K562 (cell line): Measurements from ENCODE around the gene BNIP3. TPM values are rescaled to one million over a fixed set of nuclear protein-coding genes. Genes with fewer than 3 reads are reported as not detected.

Experiments used
- KDM2B ChIP-seq: fragments of 250-450 bp; sonication (Bioruptor Pico); IDR thresholded peaks from 2 replicates; pipeline ENCODE4 v1.8.0; 2021; ENCODE audit warnings: mild to moderate bottlenecking, moderate library complexity
- SIRT6 ChIP-seq: IDR thresholded peaks from one replicate; pipeline ENCODE4 v1.6.1; 2012; ENCODE audit warnings: low read depth, mild to moderate bottlenecking, control low read depth, inconsistent platforms, low read length, moderate library complexity
- TBL1XR1 ChIP-seq, 2 experiments: IDR thresholded peaks; 2 replicates each; pipeline ENCODE4 v1.6.1; 2012; ENCODE audit warnings: improper control_type of control experiment in 2 of 2, low read length in 2 of 2, mild to moderate bottlenecking in 1 of 2
- TRIM24 ChIP-seq, 2 experiments: fragments of 450-650 bp; IDR thresholded peaks; 2 replicates each; pipeline ENCODE4 v1.6.1; 2016
- polyA plus RNA-seq, 8 experiments: library from polyadenylated mRNA; depleted of rRNA in 4 of 8; stranded (reverse) in 5 of 8; unstranded in 3 of 8; fragments of >200 nt; fragmentation: Nextera tagmentation in 2 of 8; fragmentation: Illumina TruSeq in 1 of 8; extraction: Ambion mirVana in 2 of 8; extraction: Trizol in 1 of 8; gene quantifications; 2 replicates each; pipeline versions ENCODE4 v1.2.1 to v1.2.3, GENCODE V29; 2011 to 2014; ENCODE audit warnings: inconsistent platforms in 1 of 8, missing spikeins in 1 of 8
- total RNA-seq, 7 experiments: library from RNA; depleted of rRNA in 6 of 7; stranded (reverse); fragments of >200 nt in 6 of 7; fragmentation: Illumina TruSeq in 2 of 7; extraction: Trizol in 2 of 7; gene quantifications; 2 replicates each; pipeline versions ENCODE4 v1.2.1 to v1.2.3, GENCODE V29; 2011 to 2021; ENCODE audit warnings: low replicate concordance in 1 of 7
- TF ChIP-seq, protein P1 (sequence below), 2 experiments: fragments of 450-650 bp; formaldehyde crosslinking in 1 of 2; IDR thresholded peaks; 2 replicates each; pipeline versions ENCODE4 v1.4.0 to v1.6.1; 2014 to 2020; ENCODE audit warnings: mild to moderate bottlenecking in 2 of 2, borderline replicate concordance in 1 of 2, low read depth in 1 of 2
- TF ChIP-seq, protein P2 (sequence below): sonication (generic); formaldehyde crosslinking; IDR thresholded peaks from 2 replicates; pipeline ENCODE4 v1.8.1; 2023; ENCODE audit warnings: missing genetic modification reagents, mild to moderate bottlenecking, borderline replicate concordance
- TF ChIP-seq, protein P3 (sequence below): fragments of 450-650 bp; IDR thresholded peaks from 2 replicates; pipeline ENCODE4 v1.7.0; 2016; ENCODE audit warnings: borderline replicate concordance
- TF ChIP-seq, protein P4 (sequence below): sonication (generic); formaldehyde crosslinking; IDR thresholded peaks from 2 replicates; pipeline ENCODE4 v1.8.0; 2023; ENCODE audit warnings: mild to moderate bottlenecking, missing genetic modification reagents
- TF ChIP-seq, protein P5 (sequence below): fragments of 450-650 bp; IDR thresholded peaks from 2 replicates; pipeline ENCODE4 v1.6.1; 2018; ENCODE audit warnings: mild to moderate bottlenecking, low read depth; ENCODE audit not compliant: partially characterized antibody

Gene BNIP3
- total and polyA plus RNA-seq, 9 of the 15 experiments (the other 6 are each of a cell fraction or from before 2014, with no cell fraction given) = 9.2 to 119 (median 42.2) TPM

DNA sequence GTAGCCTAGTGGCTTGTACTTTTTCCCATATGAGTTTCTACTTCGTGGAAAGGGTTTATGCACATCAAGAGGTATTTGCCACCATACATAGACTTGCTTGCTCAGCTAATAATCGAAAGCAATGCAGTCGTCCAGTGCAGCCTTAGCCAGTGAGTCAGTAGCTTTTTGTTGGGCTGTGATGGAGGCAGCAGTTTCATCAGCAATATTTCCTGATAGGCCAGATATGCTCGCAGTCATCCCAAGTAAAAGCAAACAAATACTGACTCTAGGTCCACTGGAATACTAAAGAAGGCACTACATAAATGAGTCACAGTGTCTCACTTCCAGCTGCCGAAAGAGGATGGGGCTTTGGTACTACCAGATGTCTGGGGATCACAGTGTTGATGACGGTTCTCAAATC is 2.1 kb upstream of the BNIP3 start (continued):
- TF ChIP-seq, protein P1, sequence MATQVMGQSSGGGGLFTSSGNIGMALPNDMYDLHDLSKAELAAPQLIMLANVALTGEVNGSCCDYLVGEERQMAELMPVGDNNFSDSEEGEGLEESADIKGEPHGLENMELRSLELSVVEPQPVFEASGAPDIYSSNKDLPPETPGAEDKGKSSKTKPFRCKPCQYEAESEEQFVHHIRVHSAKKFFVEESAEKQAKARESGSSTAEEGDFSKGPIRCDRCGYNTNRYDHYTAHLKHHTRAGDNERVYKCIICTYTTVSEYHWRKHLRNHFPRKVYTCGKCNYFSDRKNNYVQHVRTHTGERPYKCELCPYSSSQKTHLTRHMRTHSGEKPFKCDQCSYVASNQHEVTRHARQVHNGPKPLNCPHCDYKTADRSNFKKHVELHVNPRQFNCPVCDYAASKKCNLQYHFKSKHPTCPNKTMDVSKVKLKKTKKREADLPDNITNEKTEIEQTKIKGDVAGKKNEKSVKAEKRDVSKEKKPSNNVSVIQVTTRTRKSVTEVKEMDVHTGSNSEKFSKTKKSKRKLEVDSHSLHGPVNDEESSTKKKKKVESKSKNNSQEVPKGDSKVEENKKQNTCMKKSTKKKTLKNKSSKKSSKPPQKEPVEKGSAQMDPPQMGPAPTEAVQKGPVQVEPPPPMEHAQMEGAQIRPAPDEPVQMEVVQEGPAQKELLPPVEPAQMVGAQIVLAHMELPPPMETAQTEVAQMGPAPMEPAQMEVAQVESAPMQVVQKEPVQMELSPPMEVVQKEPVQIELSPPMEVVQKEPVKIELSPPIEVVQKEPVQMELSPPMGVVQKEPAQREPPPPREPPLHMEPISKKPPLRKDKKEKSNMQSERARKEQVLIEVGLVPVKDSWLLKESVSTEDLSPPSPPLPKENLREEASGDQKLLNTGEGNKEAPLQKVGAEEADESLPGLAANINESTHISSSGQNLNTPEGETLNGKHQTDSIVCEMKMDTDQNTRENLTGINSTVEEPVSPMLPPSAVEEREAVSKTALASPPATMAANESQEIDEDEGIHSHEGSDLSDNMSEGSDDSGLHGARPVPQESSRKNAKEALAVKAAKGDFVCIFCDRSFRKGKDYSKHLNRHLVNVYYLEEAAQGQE (IDR thresholded peaks at IDR 0.05; ENCODE audit: borderline replicate concordance) = no peak
- TF ChIP-seq, protein P1 (CRISPR knock-in tag; IDR thresholded peaks at IDR 0.05; ENCODE audit: low read depth) = no peak
- TF ChIP-seq SIRT6 (no peak), TBL1XR1 (IDR thresholded peaks at IDR 0.05; ENCODE audit: low read length in 2 of 2) (no peak), TRIM24 (IDR thresholded peaks at IDR 0.05) (no peak), KDM2B (CRISPR knock-in tag) (no peak)
- TF ChIP-seq, protein P2, sequence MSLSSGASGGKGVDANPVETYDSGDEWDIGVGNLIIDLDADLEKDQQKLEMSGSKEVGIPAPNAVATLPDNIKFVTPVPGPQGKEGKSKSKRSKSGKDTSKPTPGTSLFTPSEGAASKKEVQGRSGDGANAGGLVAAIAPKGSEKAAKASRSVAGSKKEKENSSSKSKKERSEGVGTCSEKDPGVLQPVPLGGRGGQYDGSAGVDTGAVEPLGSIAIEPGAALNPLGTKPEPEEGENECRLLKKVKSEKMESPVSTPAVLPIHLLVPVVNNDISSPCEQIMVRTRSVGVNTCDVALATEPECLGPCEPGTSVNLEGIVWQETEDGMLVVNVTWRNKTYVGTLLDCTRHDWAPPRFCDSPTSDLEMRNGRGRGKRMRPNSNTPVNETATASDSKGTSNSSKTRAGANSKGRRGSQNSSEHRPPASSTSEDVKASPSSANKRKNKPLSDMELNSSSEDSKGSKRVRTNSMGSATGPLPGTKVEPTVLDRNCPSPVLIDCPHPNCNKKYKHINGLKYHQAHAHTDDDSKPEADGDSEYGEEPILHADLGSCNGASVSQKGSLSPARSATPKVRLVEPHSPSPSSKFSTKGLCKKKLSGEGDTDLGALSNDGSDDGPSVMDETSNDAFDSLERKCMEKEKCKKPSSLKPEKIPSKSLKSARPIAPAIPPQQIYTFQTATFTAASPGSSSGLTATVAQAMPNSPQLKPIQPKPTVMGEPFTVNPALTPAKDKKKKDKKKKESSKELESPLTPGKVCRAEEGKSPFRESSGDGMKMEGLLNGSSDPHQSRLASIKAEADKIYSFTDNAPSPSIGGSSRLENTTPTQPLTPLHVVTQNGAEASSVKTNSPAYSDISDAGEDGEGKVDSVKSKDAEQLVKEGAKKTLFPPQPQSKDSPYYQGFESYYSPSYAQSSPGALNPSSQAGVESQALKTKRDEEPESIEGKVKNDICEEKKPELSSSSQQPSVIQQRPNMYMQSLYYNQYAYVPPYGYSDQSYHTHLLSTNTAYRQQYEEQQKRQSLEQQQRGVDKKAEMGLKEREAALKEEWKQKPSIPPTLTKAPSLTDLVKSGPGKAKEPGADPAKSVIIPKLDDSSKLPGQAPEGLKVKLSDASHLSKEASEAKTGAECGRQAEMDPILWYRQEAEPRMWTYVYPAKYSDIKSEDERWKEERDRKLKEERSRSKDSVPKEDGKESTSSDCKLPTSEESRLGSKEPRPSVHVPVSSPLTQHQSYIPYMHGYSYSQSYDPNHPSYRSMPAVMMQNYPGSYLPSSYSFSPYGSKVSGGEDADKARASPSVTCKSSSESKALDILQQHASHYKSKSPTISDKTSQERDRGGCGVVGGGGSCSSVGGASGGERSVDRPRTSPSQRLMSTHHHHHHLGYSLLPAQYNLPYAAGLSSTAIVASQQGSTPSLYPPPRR (CRISPR knock-in tag) = no peak
- TF ChIP-seq, protein P3, sequence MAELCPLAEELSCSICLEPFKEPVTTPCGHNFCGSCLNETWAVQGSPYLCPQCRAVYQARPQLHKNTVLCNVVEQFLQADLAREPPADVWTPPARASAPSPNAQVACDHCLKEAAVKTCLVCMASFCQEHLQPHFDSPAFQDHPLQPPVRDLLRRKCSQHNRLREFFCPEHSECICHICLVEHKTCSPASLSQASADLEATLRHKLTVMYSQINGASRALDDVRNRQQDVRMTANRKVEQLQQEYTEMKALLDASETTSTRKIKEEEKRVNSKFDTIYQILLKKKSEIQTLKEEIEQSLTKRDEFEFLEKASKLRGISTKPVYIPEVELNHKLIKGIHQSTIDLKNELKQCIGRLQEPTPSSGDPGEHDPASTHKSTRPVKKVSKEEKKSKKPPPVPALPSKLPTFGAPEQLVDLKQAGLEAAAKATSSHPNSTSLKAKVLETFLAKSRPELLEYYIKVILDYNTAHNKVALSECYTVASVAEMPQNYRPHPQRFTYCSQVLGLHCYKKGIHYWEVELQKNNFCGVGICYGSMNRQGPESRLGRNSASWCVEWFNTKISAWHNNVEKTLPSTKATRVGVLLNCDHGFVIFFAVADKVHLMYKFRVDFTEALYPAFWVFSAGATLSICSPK = no peak
- TF ChIP-seq, protein P4, sequence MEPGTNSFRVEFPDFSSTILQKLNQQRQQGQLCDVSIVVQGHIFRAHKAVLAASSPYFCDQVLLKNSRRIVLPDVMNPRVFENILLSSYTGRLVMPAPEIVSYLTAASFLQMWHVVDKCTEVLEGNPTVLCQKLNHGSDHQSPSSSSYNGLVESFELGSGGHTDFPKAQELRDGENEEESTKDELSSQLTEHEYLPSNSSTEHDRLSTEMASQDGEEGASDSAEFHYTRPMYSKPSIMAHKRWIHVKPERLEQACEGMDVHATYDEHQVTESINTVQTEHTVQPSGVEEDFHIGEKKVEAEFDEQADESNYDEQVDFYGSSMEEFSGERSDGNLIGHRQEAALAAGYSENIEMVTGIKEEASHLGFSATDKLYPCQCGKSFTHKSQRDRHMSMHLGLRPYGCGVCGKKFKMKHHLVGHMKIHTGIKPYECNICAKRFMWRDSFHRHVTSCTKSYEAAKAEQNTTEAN (CRISPR knock-in tag) = no peak
- TF ChIP-seq, protein P5, sequence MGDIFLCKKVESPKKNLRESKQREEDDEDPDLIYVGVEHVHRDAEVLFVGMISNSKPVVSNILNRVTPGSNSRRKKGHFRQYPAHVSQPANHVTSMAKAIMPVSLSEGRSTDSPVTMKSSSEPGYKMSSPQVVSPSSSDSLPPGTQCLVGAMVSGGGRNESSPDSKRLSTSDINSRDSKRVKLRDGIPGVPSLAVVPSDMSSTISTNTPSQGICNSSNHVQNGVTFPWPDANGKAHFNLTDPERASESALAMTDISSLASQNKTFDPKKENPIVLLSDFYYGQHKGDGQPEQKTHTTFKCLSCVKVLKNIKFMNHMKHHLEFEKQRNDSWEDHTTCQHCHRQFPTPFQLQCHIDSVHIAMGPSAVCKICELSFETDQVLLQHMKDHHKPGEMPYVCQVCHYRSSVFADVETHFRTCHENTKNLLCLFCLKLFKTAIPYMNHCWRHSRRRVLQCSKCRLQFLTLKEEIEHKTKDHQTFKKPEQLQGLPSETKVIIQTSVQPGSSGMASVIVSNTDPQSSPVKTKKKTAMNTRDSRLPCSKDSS = no peak
